IMR-90 (cell line): ENCODE data around the gene GCNT4. TPM values are rescaled to one million over a fixed set of nuclear protein-coding genes. Genes with fewer than 3 reads are reported as not detected.

Source experiments
- ATAC-seq: fragments of 200-7000 bp; cut with Tn5 transposase; 2 replicates; pipeline ENCODE4 v1.9.1; 2020; ENCODE audit warnings: low read depth, mild to moderate bottlenecking, moderate library complexity
- BruUV-seq: library from RNA; stranded (reverse); fragments of 400-500 nt; replicated peaks from 2 replicates; lab custom pipeline; 2021; lab: Mats Ljungman, UMichigan
- CTCF ChIA-PET: fragments of 300-600 bp; formaldehyde crosslinking; extraction: SDS; loops from one replicate; lab custom pipeline; 2021; ENCODE audit warnings: antibody characterized with exemption; lab: Yijun Ruan, JAX
- POLR2A ChIA-PET: fragments of 300-600 bp; sonication (Branson Sonifier 250); formaldehyde crosslinking; loops from one replicate; lab custom pipeline; 2022; ENCODE audit warnings: antibody characterized with exemption; ENCODE audit not compliant: unreplicated experiment; lab: Charles Lee
- DNase-seq: peaks from one replicate; pipeline ENCODE4 v3.0.0; 2013
- H2AFZ ChIP-seq: replicated peaks from 2 replicates; pipeline ENCODE3; 2013; ENCODE audit warnings: low read length, mild to moderate bottlenecking; ENCODE audit not compliant: poor library complexity
- H2AK5ac ChIP-seq: 2 replicates; pipeline ENCODE4 v1.6.1; 2013; ENCODE audit warnings: low read depth, low read length, inconsistent platforms
- H2AK9ac ChIP-seq: replicated peaks from 2 replicates; pipeline ENCODE3; 2013; ENCODE audit warnings: mild to moderate bottlenecking, low read depth, low read length, moderate library complexity; ENCODE audit not compliant: poor library complexity
- H2BK120ac ChIP-seq: 2 replicates; pipeline ENCODE4 v1.6.1; 2013; ENCODE audit warnings: low read depth, low read length, inconsistent platforms
- H2BK15ac ChIP-seq: 3 replicates; pipeline ENCODE4 v1.6.1; 2013; ENCODE audit warnings: low read depth, low read length, inconsistent platforms
- H2BK20ac ChIP-seq: 2 replicates; pipeline ENCODE4 v1.6.1; 2013; ENCODE audit warnings: low read depth, mild to moderate bottlenecking, inconsistent platforms, low read length, moderate library complexity
- H2BK5ac ChIP-seq: 2 replicates; pipeline ENCODE4 v1.6.1; 2013; ENCODE audit warnings: mild to moderate bottlenecking, low read depth, low read length, inconsistent platforms; ENCODE audit not compliant: poor library complexity, severe bottlenecking
- H3K14ac ChIP-seq: replicated peaks from 2 replicates; pipeline ENCODE4 v1.6.1; 2013; ENCODE audit warnings: low read depth, low read length, inconsistent platforms
- H3K18ac ChIP-seq: 2 replicates; pipeline ENCODE4 v1.6.1; 2013; ENCODE audit warnings: low read depth, low read length, control low read depth
- H3K23ac ChIP-seq: 2 replicates; pipeline ENCODE4 v1.6.1; 2013; ENCODE audit warnings: low read depth, low read length, inconsistent platforms
- H3K27ac ChIP-seq: 2 replicates; pipeline ENCODE4 v1.5.1; 2013; ENCODE audit warnings: mild to moderate bottlenecking, control low read depth, low read length; ENCODE audit not compliant: insufficient read depth
- H3K27me3 ChIP-seq: 2 replicates; pipeline ENCODE4 v1.6.1; 2013; ENCODE audit warnings: low read length; ENCODE audit not compliant: control insufficient read depth, insufficient read depth
- H3K36me3 ChIP-seq: 2 replicates; pipeline ENCODE4 v1.6.1; 2013; ENCODE audit warnings: low read length, mixed read lengths; ENCODE audit not compliant: control insufficient read depth, insufficient read depth
- H3K4ac ChIP-seq: 2 replicates; pipeline ENCODE4 v1.6.1; 2013; ENCODE audit warnings: low read depth, low read length, inconsistent platforms
- H3K4me1 ChIP-seq: 2 replicates; pipeline ENCODE4 v1.6.1; 2013; ENCODE audit warnings: low read length, mixed read lengths; ENCODE audit not compliant: control insufficient read depth, insufficient read depth
- H3K4me2 ChIP-seq: 2 replicates; pipeline ENCODE4 v1.6.1; 2013; ENCODE audit warnings: low read depth, mild to moderate bottlenecking, control low read depth, low read length, moderate library complexity
- H3K4me3 ChIP-seq: 2 replicates; pipeline ENCODE4 v1.5.1; 2013; ENCODE audit warnings: low read depth, mild to moderate bottlenecking, control low read depth, low read length, moderate library complexity; ENCODE audit not compliant: insufficient read depth
- H3K56ac ChIP-seq: 2 replicates; pipeline ENCODE4 v1.6.1; 2013; ENCODE audit warnings: low read length, inconsistent platforms; ENCODE audit not compliant: insufficient read depth; ENCODE audit errors: extremely low read depth
- H3K79me1 ChIP-seq, 2 experiments: 2 replicates each; pipeline ENCODE4 v1.6.1; 2013; ENCODE audit warnings: low read length in 2 of 2, inconsistent platforms in 1 of 2, low read depth in 1 of 2
- H3K9ac ChIP-seq: 2 replicates; pipeline ENCODE4 v1.6.1; 2013; ENCODE audit warnings: low read depth, low read length, control low read depth
- H3K9me1 ChIP-seq: 2 replicates; pipeline ENCODE4 v1.6.1; 2013; ENCODE audit warnings: low read length, inconsistent platforms; ENCODE audit not compliant: insufficient read depth
- H3K9me3 ChIP-seq: 2 replicates; pipeline ENCODE4 v1.6.1; 2013; ENCODE audit warnings: low read length; ENCODE audit not compliant: control insufficient read depth, insufficient read depth
- H4K20me1 ChIP-seq: 2 replicates; pipeline ENCODE4 v1.6.1; 2013; ENCODE audit warnings: low read length, inconsistent platforms; ENCODE audit not compliant: insufficient read depth
- H4K5ac ChIP-seq: 2 replicates; pipeline ENCODE4 v1.6.1; 2013; ENCODE audit warnings: mild to moderate bottlenecking, low read depth, low read length, control low read depth
- H4K8ac ChIP-seq, 2 experiments: 2 replicates each; pipeline ENCODE4 v1.6.1; 2013; ENCODE audit warnings: low read depth in 2 of 2, low read length in 2 of 2, control low read depth in 1 of 2, inconsistent platforms in 1 of 2
- H4K91ac ChIP-seq: 2 replicates; pipeline ENCODE4 v1.6.1; 2013; ENCODE audit warnings: low read depth, low read length, inconsistent platforms; ENCODE audit not compliant: insufficient read depth
- CEBPB ChIP-seq: IDR thresholded peaks from 2 replicates; pipeline ENCODE4 v1.6.1; 2012; ENCODE audit warnings: low read depth, low read length, improper control_type of control experiment
- MXI1 ChIP-seq: IDR thresholded peaks from 2 replicates; pipeline ENCODE4 v1.6.1; 2012; ENCODE audit warnings: low read depth, mild to moderate bottlenecking, low read length, moderate library complexity, borderline replicate concordance
- RAD21 ChIP-seq: IDR thresholded peaks from 2 replicates; pipeline ENCODE4 v1.6.1; 2012; ENCODE audit warnings: low read length, improper control_type of control experiment
- WGBS, 2 experiments: methylation state at CpG; one replicate each; pipeline versions ENCODE4 v1.1.5 to v1.1.7; 2013; ENCODE audit warnings: missing lambda C conversion rate in 2 of 2; ENCODE audit not compliant: insufficient read length in 1 of 2; ENCODE audit errors: extremely low coverage in 2 of 2; 5-methylcytosine and 5-hydroxymethylcytosine counted together
- dilution Hi-C: fragments of 300-500 bp; cut with HindIII; formaldehyde crosslinking; loops from one replicate; pipeline ENCODE4 v1.14.3; 2018; ENCODE audit warnings: low sequenced_read_pairs; ENCODE audit not compliant: unreplicated experiment
- in situ Hi-C: fragments of 300-500 bp; cut with MboI; formaldehyde crosslinking; loops from 3 replicates; pipeline ENCODE4 v1.14.3; 2019; ENCODE audit warnings: low sequenced_read_pairs, inconsistent platforms, mixed read lengths
- intact Hi-C: fragments of 100-400 bp; cut with micrococcal nuclease; formaldehyde crosslinking; loops from 2 replicates; pipeline ENCODE4 v1.10.0; 2022
- polyA plus RNA-seq, 3 experiments: library from polyadenylated mRNA; depleted of rRNA; stranded (reverse); fragments of >200 nt; gene quantifications; 2 replicates each; pipeline ENCODE4 v1.2.3, GENCODE V29; 2012; ENCODE audit warnings: low replicate concordance in 1 of 3
- total RNA-seq: library from RNA; depleted of rRNA; stranded (reverse); fragments of >200 nt; gene quantifications from 2 replicates; pipeline ENCODE4 v1.2.3, GENCODE V29; 2012

The GCNT4 gene
- total and polyA plus RNA-seq, 2 of the 4 experiments (the other 2 are of a cell fraction) = 0.46 to 1.8 TPM

DNA sequence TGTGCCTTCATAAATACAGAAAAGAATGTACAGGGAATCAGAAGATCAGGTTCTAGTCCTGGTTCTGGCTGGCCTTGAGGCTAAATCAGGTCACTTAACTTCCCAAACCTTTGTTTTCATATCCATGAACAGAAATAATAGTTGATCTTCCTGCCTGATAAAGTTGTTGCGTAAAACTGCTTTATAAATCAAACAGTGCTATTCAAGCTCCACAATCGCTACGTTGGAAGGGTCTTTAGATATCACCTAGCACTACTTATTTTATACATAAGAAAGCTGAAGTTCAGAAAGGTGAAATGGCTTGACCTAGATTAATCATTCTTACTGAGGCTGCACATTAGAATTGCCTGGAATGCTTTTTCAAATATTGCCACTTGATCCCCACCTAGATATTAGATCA, 36.3 kb upstream of the GCNT4 start:
- H3K27ac ChIP-seq = no peak overlapping the region
- no peaks in the 10 kb centered on the region for H3K79me1 ChIP-seq
- H3K56ac ChIP-seq = no peak overlapping the region
- H2AK5ac ChIP-seq = no peak overlapping the region
- no peak overlapping the region for H2BK15ac ChIP-seq
- dilution Hi-C loops = no loop called here
- H2BK120ac ChIP-seq = no peak overlapping the region
- no TSS peak for BruUV-seq
- no peak overlapping the region for H4K91ac ChIP-seq
- ChIA-PET POLR2A (no interaction called here), CTCF (no interaction called here)
- no peaks in the 10 kb centered on the region for H3K9me3 ChIP-seq
- H3K9ac ChIP-seq = no peak overlapping the region
- no peak overlapping the region for H3K14ac ChIP-seq
- no peaks in the 10 kb centered on the region for H3K4me1 ChIP-seq
- no peak overlapping the region for H2AK9ac ChIP-seq
- no peak overlapping the region for H2BK20ac ChIP-seq
- intact Hi-C loops = no loop called here
- DNase-seq = no peak
- no peak for ATAC-seq
- no peaks in the 10 kb centered on the region for H3K9me1 ChIP-seq
- H4K8ac ChIP-seq = no peak overlapping the region
- H3K27me3 ChIP-seq = peaks cover 7% of the 10 kb centered on the region
- no CpG with 5 or more reads among the region's 3 CpGs for WGBS, 2 experiments
- H2AFZ ChIP-seq = no peak overlapping the region
- H2BK5ac ChIP-seq = no peak overlapping the region
- H3K36me3 ChIP-seq = no peaks in the 10 kb centered on the region
- H3K4ac ChIP-seq = no peak overlapping the region
- H3K4me3 ChIP-seq = no peak overlapping the region
- in situ Hi-C loops = no loop called here
- no peaks in the 10 kb centered on the region for H4K20me1 ChIP-seq
- no peak for TF ChIP-seq RAD21
- no peak for TF ChIP-seq MXI1
- no peak for TF ChIP-seq CEBPB
- no peak overlapping the region for H3K23ac ChIP-seq
- H3K18ac ChIP-seq = no peak overlapping the region
- H4K5ac ChIP-seq = no peak overlapping the region
- no peak overlapping the region for H3K4me2 ChIP-seq
